OCI-LY3 (cell line): ENCODE data around the gene RNF11.

Source experiments
- CTCF ChIP-seq: fragments of 200-600, 300-600 bp; sonication (generic); IDR thresholded peaks from 2 replicates; pipeline ENCODE4 v1.5.1; 2014; ENCODE audit warnings: antibody characterized with exemption, low read length, low read depth
- EZH2phosphoT487 ChIP-seq: fragments of 200-600 bp; shearing (Covaris generic); IDR thresholded peaks from 2 replicates; pipeline ENCODE4 v1.6.1; 2018; ENCODE audit warnings: antibody characterized with exemption, mixed run types, low read depth

- no peak for TF ChIP-seq CTCF
- no peak for TF ChIP-seq EZH2phosphoT487
Observed at GRCh38 chr1:51294566-51295184, 58.6 kb downstream of the RNF11 start.
